T-helper 2 cell treated with Interferon-gamma antibody and Interleukin-4, amounts not matched to agents 5 μg/mL and 100 μg/mL, for 36 hours (primary cell): Measurements from ENCODE around the gene POU2F1.

Source experiments
- DNase-seq: peaks from one replicate; pipeline ENCODE4 v3.0.0; 2021; ENCODE audit warnings: low spot score
- H3K27ac Mint-ChIP-seq: one replicate; pipeline ENCODE4 v1.8.0; 2021; ENCODE audit warnings: mild to moderate bottlenecking, mixed read lengths
- H3K27me3 Mint-ChIP-seq: one replicate; pipeline ENCODE4 v1.8.0; 2021; ENCODE audit warnings: low read depth, mixed read lengths
- H3K36me3 Mint-ChIP-seq: one replicate; pipeline ENCODE4 v1.8.0; 2021; ENCODE audit warnings: low read depth, mixed read lengths
- H3K4me1 Mint-ChIP-seq: one replicate; pipeline ENCODE4 v1.8.0; 2021; ENCODE audit warnings: low read depth, mixed read lengths
- H3K4me3 Mint-ChIP-seq: one replicate; pipeline ENCODE4 v1.8.0; 2022; ENCODE audit warnings: mild to moderate bottlenecking, moderate library complexity, mixed read lengths
- H3K9me3 Mint-ChIP-seq: one replicate; pipeline ENCODE4 v1.8.0; 2021; ENCODE audit warnings: mixed read lengths

The POU2F1 gene

GRCh38 chr1:167460836-167461235, 240.2 kb downstream of the POU2F1 start:
- no peaks in the 10 kb centered on the region for H3K9me3 Mint-ChIP-seq
- no peak overlapping the region for H3K27ac Mint-ChIP-seq
- peaks cover 29% of the 10 kb centered on the region for H3K4me1 Mint-ChIP-seq
- H3K36me3 Mint-ChIP-seq = peaks cover 45% of the 10 kb centered on the region
- H3K27me3 Mint-ChIP-seq = no peaks in the 10 kb centered on the region
- DNase-seq = no peak
- H3K4me3 Mint-ChIP-seq = no peak overlapping the region

DNA sequence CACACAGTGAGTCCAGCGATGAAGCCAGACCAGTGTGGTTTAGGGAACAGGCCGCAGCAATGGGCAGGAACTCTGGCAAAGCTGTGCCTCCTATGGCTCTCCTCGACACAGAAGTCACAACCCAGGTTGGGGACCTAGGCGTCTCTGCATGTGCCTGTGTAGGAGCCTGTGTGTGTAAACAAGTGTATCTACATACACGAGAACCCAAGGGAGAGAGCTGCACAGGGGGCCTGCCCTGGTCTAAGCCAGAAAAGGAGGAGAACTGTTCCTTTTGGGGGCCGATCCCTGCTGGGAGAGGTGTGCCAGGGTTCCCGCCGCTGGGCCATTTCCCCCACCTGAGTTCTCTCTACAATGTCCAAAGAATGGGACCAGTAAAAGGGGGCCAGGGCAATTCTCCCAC, 241.7 kb downstream of the POU2F1 start:
- H3K27me3 Mint-ChIP-seq = no peaks in the 10 kb centered on the region
- peaks cover 16% of the 10 kb centered on the region for H3K4me1 Mint-ChIP-seq
- H3K9me3 Mint-ChIP-seq = no peaks in the 10 kb centered on the region
- no peak overlapping the region for H3K4me3 Mint-ChIP-seq
- no peak overlapping the region for H3K27ac Mint-ChIP-seq
- no peak for DNase-seq
- peaks cover 43% of the 10 kb centered on the region for H3K36me3 Mint-ChIP-seq

DNA sequence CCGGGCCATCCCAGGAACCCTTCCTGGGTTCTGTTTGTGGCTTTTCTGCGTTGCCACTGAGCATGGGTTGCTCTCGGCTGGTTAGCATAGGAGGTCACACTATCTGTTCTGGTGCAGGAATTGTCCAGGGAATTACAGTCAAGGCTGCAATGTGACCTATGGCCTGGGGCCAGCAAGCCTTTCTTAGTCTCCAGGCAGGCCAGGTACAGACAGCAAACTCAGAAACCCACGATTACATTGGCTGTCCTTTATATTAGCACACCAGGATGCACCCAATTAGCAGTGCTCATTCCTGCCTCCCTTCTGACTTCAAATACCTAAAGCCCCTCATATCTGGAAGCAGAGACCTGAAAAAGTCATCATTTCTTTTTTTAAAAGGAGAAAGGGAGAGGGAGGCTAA, 242.4 kb downstream of the POU2F1 start:
- H3K27me3 Mint-ChIP-seq = no peaks in the 10 kb centered on the region
- peak overlapping the region; percentile 33 for H3K27ac Mint-ChIP-seq
- H3K4me1 Mint-ChIP-seq = peaks cover 12% of the 10 kb centered on the region
- no peaks in the 10 kb centered on the region for H3K9me3 Mint-ChIP-seq
- no peak overlapping the region for H3K4me3 Mint-ChIP-seq
- DNase-seq = no peak
- peaks cover 38% of the 10 kb centered on the region for H3K36me3 Mint-ChIP-seq

- H3K9me3 Mint-ChIP-seq = no peaks in the 10 kb centered on the region
- no peak overlapping the region for H3K4me3 Mint-ChIP-seq
- no peaks in the 10 kb centered on the region for H3K27me3 Mint-ChIP-seq
- H3K27ac Mint-ChIP-seq = no peak overlapping the region
- H3K4me1 Mint-ChIP-seq = peaks cover 19% of the 10 kb centered on the region
- H3K36me3 Mint-ChIP-seq = peaks cover 31% of the 10 kb centered on the region
- DNase-seq = no peak
Measured at GRCh38 chr1:167463875-167464575, 243.3 kb downstream of the POU2F1 start.

DNA sequence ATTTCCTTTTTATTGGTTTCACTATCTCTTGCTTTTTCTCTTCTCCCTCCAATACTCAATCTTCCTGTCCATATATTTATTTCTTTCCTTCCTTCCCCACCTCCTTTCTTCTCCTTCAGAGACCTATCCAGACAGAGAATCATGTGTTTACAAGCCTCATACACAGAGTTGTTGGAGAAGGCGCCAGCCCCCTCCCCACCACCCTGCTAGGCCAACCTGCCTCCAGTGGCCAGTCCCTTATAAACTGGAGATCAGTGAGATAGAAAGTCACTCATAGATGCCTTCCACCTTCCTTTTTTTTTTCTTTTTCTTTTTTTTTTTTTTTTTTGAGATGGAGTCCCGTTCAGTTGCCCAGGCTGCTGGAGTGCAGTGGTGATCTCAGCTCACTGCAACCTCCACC, 244.3 kb downstream of the POU2F1 start:
- peaks cover 25% of the 10 kb centered on the region for H3K4me1 Mint-ChIP-seq
- no peak for DNase-seq
- H3K27ac Mint-ChIP-seq = no peak overlapping the region
- H3K9me3 Mint-ChIP-seq = no peaks in the 10 kb centered on the region
- peaks cover 34% of the 10 kb centered on the region for H3K36me3 Mint-ChIP-seq
- no peak overlapping the region for H3K4me3 Mint-ChIP-seq
- no peaks in the 10 kb centered on the region for H3K27me3 Mint-ChIP-seq

GRCh38 chr1:167465743-167466142, 245.1 kb downstream of the POU2F1 start:
- H3K27ac Mint-ChIP-seq = no peak overlapping the region
- H3K4me1 Mint-ChIP-seq = peaks cover 25% of the 10 kb centered on the region
- H3K36me3 Mint-ChIP-seq = peaks cover 29% of the 10 kb centered on the region
- no peaks in the 10 kb centered on the region for H3K27me3 Mint-ChIP-seq
- H3K4me3 Mint-ChIP-seq = no peak overlapping the region
- no peak for DNase-seq
- H3K9me3 Mint-ChIP-seq = no peaks in the 10 kb centered on the region

- no peak for DNase-seq
- no peaks in the 10 kb centered on the region for H3K27me3 Mint-ChIP-seq
- H3K9me3 Mint-ChIP-seq = no peaks in the 10 kb centered on the region
- H3K36me3 Mint-ChIP-seq = peaks cover 29% of the 10 kb centered on the region
- no peak overlapping the region for H3K4me3 Mint-ChIP-seq
- peaks cover 22% of the 10 kb centered on the region for H3K4me1 Mint-ChIP-seq
- no peak overlapping the region for H3K27ac Mint-ChIP-seq
Measured at GRCh38 chr1:167467126-167467710, 246.5 kb downstream of the POU2F1 start.

DNA sequence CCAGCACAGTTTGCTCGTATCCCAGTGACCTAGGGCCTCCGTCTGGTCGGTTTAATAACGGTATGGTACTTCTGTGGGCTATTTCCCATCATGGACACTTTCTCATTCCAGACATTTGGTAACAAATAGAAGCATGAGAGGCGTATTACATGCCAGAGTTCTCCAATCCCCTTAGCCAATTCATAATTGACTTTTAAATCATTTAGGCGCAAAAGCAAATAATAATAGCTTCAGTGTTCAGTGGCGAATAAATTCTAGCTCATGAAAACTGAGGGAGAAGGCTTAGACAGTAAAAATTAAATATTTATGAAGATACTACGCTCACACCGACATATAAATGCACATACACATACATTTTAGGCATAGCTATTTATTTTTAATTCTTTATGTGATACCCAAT, 247.1 kb downstream of the POU2F1 start:
- Mint-ChIP-seq H3K4me1 (peaks cover 22% of the 10 kb centered on the region), H3K36me3 (peaks cover 33% of the 10 kb centered on the region), H3K9me3 (no peaks in the 10 kb centered on the region), H3K27me3 (no peaks in the 10 kb centered on the region), H3K4me3 (no peak overlapping the region), H3K27ac (no peak overlapping the region)
- no peak for DNase-seq

DNA sequence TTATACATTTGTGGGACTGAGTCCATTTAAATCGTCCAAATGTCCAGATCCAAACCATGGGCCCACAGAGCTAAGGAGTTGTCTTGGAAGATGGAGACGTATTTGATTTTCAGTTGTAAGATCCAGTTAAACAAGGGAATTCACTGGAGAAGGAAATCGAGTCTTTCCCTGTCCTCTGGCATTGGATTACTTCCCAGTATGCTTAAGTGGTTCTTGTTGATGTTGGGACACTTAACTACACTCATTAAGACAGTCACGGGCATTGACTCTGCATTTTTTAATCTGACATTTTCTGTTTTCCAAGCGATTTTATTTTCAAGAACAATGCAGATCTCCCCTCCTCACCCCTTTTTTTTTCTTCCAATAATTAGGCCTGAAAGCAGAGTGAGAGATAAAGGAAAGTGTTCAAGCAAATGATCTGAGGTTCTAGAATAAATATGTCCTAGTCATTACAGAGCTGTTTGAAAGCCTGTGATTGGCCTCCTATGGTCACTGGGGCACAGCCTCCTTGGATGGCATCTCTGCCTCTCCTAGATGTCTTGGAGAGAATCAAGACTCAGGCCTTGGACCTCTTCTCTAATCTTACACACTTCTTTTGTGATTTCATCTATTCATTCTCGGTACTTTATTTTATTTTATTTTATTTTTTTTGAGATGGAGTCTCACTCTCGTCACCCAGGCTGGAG, 248.7 kb downstream of the POU2F1 start:
- no peaks in the 10 kb centered on the region for H3K27me3 Mint-ChIP-seq
- H3K9me3 Mint-ChIP-seq = no peaks in the 10 kb centered on the region
- no peak overlapping the region for H3K27ac Mint-ChIP-seq
- peaks cover 37% of the 10 kb centered on the region for H3K4me1 Mint-ChIP-seq
- DNase-seq = no peak
- H3K4me3 Mint-ChIP-seq = no peak overlapping the region
- H3K36me3 Mint-ChIP-seq = peaks cover 30% of the 10 kb centered on the region

- peaks cover 38% of the 10 kb centered on the region for H3K36me3 Mint-ChIP-seq
- no peaks in the 10 kb centered on the region for H3K27me3 Mint-ChIP-seq
- no peak for DNase-seq
- H3K9me3 Mint-ChIP-seq = peaks cover 5% of the 10 kb centered on the region
- no peak overlapping the region for H3K27ac Mint-ChIP-seq
- peaks cover 43% of the 10 kb centered on the region for H3K4me1 Mint-ChIP-seq
- no peak overlapping the region for H3K4me3 Mint-ChIP-seq
Measured at GRCh38 chr1:167471568-167471967, 250.9 kb downstream of the POU2F1 start.

DNA sequence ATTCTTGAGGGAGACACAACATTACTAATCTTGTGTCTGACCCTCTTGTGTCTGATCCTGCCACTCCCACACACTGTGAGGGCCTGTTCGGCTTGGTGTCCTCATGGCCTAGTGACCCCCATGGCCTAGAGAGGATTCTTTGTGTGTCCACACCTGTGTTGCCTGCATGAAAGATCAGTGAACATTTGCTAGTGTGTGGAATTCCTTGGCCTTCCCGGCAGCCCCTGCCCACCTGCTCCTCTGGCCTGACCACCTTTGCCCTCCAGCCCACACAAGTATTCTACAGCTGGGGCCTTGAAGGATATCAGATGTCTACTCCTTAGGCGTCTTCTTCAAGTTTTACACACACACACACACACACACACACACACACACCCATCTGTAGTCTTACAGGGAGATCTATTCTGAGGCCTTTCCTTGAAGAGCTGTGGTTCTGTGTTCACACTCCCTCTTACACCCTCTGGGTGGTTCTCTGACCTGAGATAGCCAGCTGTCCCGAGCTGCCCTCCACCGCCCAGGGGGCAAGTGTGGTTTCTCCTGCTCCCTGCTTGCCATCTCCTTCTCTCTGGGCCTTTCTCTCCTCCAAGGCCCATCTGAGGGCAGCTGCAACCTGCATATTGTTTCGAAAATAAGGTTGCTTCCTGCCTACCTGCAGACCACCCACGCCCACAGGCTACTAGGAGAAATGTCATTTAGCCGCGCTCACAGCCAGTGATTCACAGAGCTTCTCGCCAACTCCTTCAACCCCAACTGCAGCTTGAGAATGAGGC, 252.3 kb downstream of the POU2F1 start:
- peaks cover 49% of the 10 kb centered on the region for H3K36me3 Mint-ChIP-seq
- no peak overlapping the region for H3K4me3 Mint-ChIP-seq
- no peak for DNase-seq
- H3K27ac Mint-ChIP-seq = peak overlapping the region; percentile 60
- H3K9me3 Mint-ChIP-seq = peaks cover 12% of the 10 kb centered on the region
- no peaks in the 10 kb centered on the region for H3K27me3 Mint-ChIP-seq
- H3K4me1 Mint-ChIP-seq = peaks cover 48% of the 10 kb centered on the region

DNA sequence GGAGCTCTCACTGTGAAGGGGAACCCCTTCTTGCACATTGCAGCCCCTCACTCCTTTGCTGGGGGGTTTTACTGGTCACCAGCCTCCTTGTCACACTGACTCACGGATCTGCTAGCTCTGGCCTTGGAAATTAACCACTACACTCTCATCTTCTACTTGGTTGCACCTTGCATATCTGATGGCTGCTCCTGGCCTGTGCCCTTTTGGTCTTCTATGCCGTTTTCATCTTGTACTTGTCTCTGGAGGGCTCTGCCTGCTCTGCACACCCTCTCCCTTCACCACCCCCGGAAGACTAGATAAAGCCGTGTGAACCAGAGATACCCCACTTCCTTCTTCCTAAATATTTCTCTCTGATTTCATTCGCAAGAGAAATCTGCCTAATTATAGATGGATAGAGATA, 253.1 kb downstream of the POU2F1 start:
- Mint-ChIP-seq H3K9me3 (peaks cover 12% of the 10 kb centered on the region), H3K4me3 (peak overlapping the region; percentile 73), H3K4me1 (peaks cover 44% of the 10 kb centered on the region), H3K36me3 (peaks cover 56% of the 10 kb centered on the region), H3K27ac (peak overlapping the region; percentile 82), H3K27me3 (no peaks in the 10 kb centered on the region)
- no peak for DNase-seq

DNA sequence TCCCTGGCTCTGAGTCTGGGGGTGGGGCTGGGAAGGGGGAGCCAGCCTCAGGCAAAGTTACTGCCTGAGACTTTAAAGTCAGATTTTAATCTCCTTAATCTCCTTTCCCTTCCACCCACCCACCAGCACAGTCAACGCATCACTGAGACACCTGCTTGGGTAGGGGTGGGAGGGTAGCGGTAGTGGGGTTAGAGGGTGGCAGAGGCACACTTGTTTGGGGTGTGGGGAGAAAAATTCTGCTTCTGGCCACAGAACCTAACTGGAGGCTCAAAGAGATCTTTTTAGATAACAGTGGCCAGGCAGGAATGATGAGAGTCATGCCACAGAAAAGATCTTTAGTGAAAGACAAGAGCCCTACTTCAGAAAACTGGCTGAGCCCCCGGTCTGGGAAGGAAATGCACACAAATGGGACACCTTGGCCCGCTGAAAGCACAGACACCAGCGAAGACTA, 253.5 kb downstream of the POU2F1 start:
- H3K27me3 Mint-ChIP-seq = no peaks in the 10 kb centered on the region
- peak; percentile 51 for DNase-seq
- H3K9me3 Mint-ChIP-seq = peaks cover 12% of the 10 kb centered on the region
- H3K4me3 Mint-ChIP-seq = peak overlapping the region; percentile 73
- peaks cover 57% of the 10 kb centered on the region for H3K36me3 Mint-ChIP-seq
- H3K27ac Mint-ChIP-seq = peak overlapping the region; percentile 82
- peaks cover 46% of the 10 kb centered on the region for H3K4me1 Mint-ChIP-seq

GRCh38 chr1:167476061-167476460, 255.4 kb downstream of the POU2F1 start:
- H3K4me3 Mint-ChIP-seq = no peak overlapping the region
- H3K4me1 Mint-ChIP-seq = peaks cover 58% of the 10 kb centered on the region
- H3K36me3 Mint-ChIP-seq = peaks cover 62% of the 10 kb centered on the region
- H3K27ac Mint-ChIP-seq = no peak overlapping the region
- H3K9me3 Mint-ChIP-seq = peaks cover 12% of the 10 kb centered on the region
- DNase-seq = no peak
- no peaks in the 10 kb centered on the region for H3K27me3 Mint-ChIP-seq
